ENCODE measurements around the gene ASPRV1. TPM values are rescaled to one million over a fixed set of nuclear protein-coding genes. Genes with fewer than 3 reads are reported as not detected.
A peak's percentile ranks its signal among the peaks of the same experiment; 100 is the strongest.

Gene ASPRV1
- total and polyA plus RNA-seq, 11 donors, result 0.28 to 1.4 (median 0.58) TPM; not detected in 1

DNA sequence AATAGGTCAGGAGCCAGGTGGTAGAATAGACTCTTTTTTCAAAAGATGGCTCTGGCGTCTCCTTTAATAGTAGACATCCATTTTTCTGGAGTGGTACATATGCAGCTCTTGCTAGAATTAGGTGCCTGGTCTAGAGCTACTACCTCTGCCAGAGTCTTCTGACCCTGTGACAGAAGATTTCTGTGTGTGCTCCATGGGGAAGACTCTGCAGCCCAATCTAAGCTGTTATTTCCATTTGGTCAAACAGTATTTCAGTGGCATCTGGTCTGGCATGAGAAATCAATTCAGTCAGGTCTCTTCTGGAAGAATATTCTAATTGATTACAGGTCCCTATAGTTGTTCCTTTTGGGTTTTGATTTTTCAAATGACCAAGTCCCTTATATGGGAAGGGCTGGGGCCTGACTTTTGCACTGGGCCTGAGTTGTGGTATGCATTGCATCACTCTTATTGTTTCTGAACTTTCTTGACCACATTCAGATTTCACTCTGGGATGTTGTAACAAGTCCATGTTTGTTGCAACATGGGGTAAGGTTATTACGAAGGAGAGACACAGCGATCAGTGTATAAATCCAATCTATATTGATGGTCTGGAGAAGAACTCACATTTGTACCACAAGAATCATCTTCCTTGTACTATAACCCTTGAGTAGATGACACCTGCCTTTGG is 34.4 kb downstream of the ASPRV1 start:
- intact Hi-C loops (cut with DNase I), result loop anchor here in 2 of 10 donors (5.0 to 10.0 kb wide), 2 partner anchors 128 to 135 kb away; no protein-coding TSS in a partner anchor
- Histone ChIP-seq H3K36me3 (peaks cover 0 to 69% (median 47%) of the 10 kb centered on the region in 9 donors), H3K27me3 (no peaks in the 10 kb centered on the region), H3K27ac (peak overlapping the region in 1 of 12 donors; percentile 6), H3K4me1 (peaks cover 0 to 50% (median 0%) of the 10 kb centered on the region in 12 donors), H3K9me3 (no peaks in the 10 kb centered on the region), H3K4me3 (no peak overlapping the region)
- no peak for DNase-seq
- peak in 3 of 4 donors; percentile 24 to 70 (median 39) for ATAC-seq
- WGBS, 4 donors, result 76 to 93% (median 82%) methylated on average over 3 of the region's 3 CpGs
- TF ChIP-seq, protein P1, sequence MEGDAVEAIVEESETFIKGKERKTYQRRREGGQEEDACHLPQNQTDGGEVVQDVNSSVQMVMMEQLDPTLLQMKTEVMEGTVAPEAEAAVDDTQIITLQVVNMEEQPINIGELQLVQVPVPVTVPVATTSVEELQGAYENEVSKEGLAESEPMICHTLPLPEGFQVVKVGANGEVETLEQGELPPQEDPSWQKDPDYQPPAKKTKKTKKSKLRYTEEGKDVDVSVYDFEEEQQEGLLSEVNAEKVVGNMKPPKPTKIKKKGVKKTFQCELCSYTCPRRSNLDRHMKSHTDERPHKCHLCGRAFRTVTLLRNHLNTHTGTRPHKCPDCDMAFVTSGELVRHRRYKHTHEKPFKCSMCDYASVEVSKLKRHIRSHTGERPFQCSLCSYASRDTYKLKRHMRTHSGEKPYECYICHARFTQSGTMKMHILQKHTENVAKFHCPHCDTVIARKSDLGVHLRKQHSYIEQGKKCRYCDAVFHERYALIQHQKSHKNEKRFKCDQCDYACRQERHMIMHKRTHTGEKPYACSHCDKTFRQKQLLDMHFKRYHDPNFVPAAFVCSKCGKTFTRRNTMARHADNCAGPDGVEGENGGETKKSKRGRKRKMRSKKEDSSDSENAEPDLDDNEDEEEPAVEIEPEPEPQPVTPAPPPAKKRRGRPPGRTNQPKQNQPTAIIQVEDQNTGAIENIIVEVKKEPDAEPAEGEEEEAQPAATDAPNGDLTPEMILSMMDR (IDR thresholded peaks at IDR 0.05), result no peak
- no peak for TF ChIP-seq POLR2A (IDR thresholded peaks at IDR 0.05)

DNA sequence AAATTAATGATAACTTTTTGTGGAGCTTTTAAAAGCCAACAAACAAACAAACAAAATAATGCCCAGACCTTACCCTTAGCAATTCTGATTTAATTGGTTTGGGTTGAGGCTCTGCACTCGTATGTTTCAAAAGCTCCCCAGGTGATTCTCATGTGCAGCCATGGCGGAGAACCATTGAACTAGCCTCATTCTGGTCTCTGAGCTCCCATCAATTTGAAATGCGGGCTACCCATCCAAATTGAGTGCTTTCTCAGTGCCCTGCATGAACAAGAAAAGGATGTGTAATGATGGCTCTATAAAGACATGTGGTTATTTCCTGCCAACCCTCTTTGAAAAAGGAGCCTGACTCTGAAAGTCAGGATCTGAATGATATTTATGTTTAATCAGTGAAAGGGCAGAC is 38.3 kb downstream of the ASPRV1 start:
- WGBS, 4 donors, result 94 to 98% (median 96%) methylated on average over 3 of the region's 3 CpGs
- H3K4me1 ChIP-seq, result peaks cover 0 to 35% (median 0%) of the 10 kb centered on the region in 12 donors
- H3K4me3 ChIP-seq, result no peak overlapping the region
- no peaks in the 10 kb centered on the region for H3K27me3 ChIP-seq
- no peaks in the 10 kb centered on the region for H3K9me3 ChIP-seq
- ATAC-seq (no peak), DNase-seq (no peak)
- peaks cover 0 to 91% (median 80%) of the 10 kb centered on the region in 9 donors for H3K36me3 ChIP-seq
- TF ChIP-seq, protein P1 (IDR thresholded peaks at IDR 0.05), result no peak
- no peak for TF ChIP-seq POLR2A (IDR thresholded peaks at IDR 0.05)
- no peak overlapping the region for H3K27ac ChIP-seq
- intact Hi-C loops (cut with DNase I), result loop anchor here in 1 of 10 donors (10.0 kb wide), 1 partner anchor 132 kb away; no protein-coding TSS in a partner anchor

DNA sequence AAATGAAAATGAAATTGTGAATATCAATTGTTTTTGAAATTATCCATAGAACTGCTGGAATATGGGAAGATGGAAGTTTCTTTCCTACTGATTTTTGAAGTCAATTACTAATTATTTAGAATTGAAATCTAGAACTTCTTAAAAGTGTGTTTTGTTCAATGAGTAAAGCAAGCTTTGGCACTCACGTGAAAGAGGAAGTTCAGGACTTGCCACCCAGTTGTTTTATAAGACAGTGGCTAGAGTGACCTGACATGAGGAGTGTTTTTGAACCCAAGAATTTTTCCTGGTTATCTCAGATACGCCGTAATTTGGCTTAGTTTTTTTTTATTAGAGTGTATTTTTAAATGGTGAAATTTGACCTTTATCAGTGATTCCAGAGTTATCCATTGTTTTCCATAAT is 43.0 kb downstream of the ASPRV1 start:
- peaks cover 0 to 41% (median 14%) of the 10 kb centered on the region in 12 donors for H3K4me1 ChIP-seq
- H3K9me3 ChIP-seq, result no peaks in the 10 kb centered on the region
- ATAC-seq (no peak), DNase-seq (no peak)
- no peak for TF ChIP-seq POLR2A (IDR thresholded peaks at IDR 0.05)
- TF ChIP-seq, protein P1 (IDR thresholded peaks at IDR 0.05), result no peak
- 37 to 71% (median 44%) methylated on average over 3 of the region's 3 CpGs for WGBS, 4 donors
- intact Hi-C loops (cut with DNase I), result loop anchor here in 4 of 10 donors (5.0 to 10.0 kb wide), 4 partner anchors 149 to 386 kb away; partner anchors contain the start of gene FAM136A (in 1 of the 4)
- H3K36me3 ChIP-seq, result peaks cover 0 to 69% (median 51%) of the 10 kb centered on the region in 9 donors
- H3K27ac ChIP-seq, result peak overlapping the region in 10 of 12 donors; percentile 30 to 91 (median 45)
- H3K27me3 ChIP-seq, result no peaks in the 10 kb centered on the region
- H3K4me3 ChIP-seq, result peak overlapping the region in 1 of 12 donors; percentile 87

DNA sequence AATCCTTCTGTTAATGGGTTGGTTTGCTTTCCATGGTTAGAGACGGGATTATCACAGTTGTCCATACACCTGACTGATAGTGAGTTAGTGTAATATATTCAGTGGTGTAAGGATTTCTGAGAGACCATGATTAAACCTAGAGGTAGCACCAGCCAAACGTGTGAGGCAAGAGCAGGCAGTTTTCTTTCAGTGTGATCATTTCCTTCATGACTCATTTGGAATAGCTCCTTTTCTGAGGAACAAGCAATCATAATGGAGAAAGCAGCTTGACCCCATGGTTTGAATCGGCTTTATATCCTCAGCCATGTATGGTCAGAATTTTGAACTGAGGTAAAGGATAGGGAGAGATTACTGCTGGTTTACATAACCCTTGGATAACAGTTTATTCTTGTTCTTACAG is 43.6 kb downstream of the ASPRV1 start:
- DNase-seq (no peak), ATAC-seq (no peak)
- Histone ChIP-seq H3K27ac (peak overlapping the region in 11 of 12 donors; percentile 21 to 91 (median 43)), H3K27me3 (no peaks in the 10 kb centered on the region), H3K36me3 (peaks cover 0 to 66% (median 45%) of the 10 kb centered on the region in 9 donors), H3K4me3 (peak overlapping the region in 2 of 12 donors; percentile 15 to 87), H3K4me1 (peaks cover 0 to 45% (median 14%) of the 10 kb centered on the region in 12 donors), H3K9me3 (no peaks in the 10 kb centered on the region)
- TF ChIP-seq POLR2A (IDR thresholded peaks at IDR 0.05), result no peak
- TF ChIP-seq, protein P1 (IDR thresholded peaks at IDR 0.05), result no peak
- intact Hi-C loops (cut with DNase I), result loop anchor here in 4 of 10 donors (5.0 to 10.0 kb wide), 4 partner anchors 149 to 387 kb away; partner anchors contain the start of gene FAM136A (in 1 of the 4)
- 50 to 63% (median 55%) methylated on average over 3 of the region's 3 CpGs for WGBS, 4 donors
